Renal pelvis (tissue), 4 donors: ENCODE data around the gene SLC1A2. TPM values are rescaled to one million over a fixed set of nuclear protein-coding genes. Genes with fewer than 3 reads are reported as not detected.

ENCODE experiments used
- DNase-seq: peaks from one replicate; pipeline ENCODE4 v3.0.0-alpha.2; 2013
- polyA plus RNA-seq, 3 donors: library from polyadenylated mRNA; unstranded; fragments of 120-200 nt; gene quantifications; one replicate each; pipeline ENCODE4 v1.2.1, GENCODE V29; 2013; ENCODE audit not compliant: insufficient read length in 3 of 3

The SLC1A2 gene
- polyA plus RNA-seq, 3 donors, result 0.44 to 0.61 (median 0.52) TPM

GRCh38 chr11:35414311-35414710 lies 5.0 kb downstream of the SLC1A2 start:
- no peak for DNase-seq

- DNase-seq, result no peak
These were observed 5.8 kb downstream of the SLC1A2 start for GRCh38 chr11:35413598-35413997.

DNA sequence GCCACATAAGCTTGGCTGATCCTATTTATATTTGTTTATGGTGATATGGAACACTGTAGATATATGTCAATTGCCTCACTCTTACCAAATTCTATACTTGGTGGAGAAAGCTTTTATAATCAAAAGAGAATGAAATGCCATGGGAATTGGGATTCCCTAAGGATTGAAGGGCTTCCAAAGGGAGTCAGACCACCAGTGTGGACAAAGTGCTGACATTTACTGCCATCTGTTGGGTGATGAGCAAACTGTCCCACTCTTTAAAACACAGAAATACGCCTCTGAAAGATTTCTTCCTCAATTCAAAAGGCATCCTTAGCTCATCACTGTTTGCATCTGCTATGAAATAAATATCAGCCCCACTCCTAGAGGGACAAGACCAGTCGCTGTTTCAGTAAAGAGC lies 7.1 kb downstream of the SLC1A2 start:
- DNase-seq, result no peak

- no peak for DNase-seq
These were observed 12.3 kb downstream of the SLC1A2 start for GRCh38 chr11:35407041-35407440.

GRCh38 chr11:35404388-35404775 lies 15.0 kb downstream of the SLC1A2 start:
- DNase-seq, result no peak

- DNase-seq, result no peak
These were observed 15.5 kb downstream of the SLC1A2 start for GRCh38 chr11:35403765-35404387.

- no peak for DNase-seq
These were observed 16.4 kb downstream of the SLC1A2 start for GRCh38 chr11:35402751-35403660.

DNA sequence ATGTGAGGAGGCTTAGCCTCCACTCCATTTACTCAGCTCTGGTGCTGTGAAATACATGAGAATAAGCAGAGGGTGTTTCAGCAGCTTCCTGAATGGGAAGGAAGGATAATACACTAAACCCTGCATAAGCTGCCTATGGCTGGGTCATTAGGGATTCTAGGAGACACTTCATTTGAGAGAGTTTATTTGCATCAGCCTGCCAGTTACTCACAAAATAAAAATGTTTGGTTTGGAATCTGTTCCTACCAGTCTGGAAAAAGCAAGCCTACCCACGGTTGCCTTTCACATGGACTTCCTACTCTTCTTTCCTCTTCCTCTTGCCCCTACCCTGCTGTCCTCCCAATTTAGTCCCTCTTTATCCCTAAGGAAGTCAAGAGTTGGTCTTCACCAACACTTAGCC lies 20.5 kb downstream of the SLC1A2 start:
- no peak for DNase-seq

- no peak for DNase-seq
These were observed 24.4 kb downstream of the SLC1A2 start for GRCh38 chr11:35394941-35395340.

DNA sequence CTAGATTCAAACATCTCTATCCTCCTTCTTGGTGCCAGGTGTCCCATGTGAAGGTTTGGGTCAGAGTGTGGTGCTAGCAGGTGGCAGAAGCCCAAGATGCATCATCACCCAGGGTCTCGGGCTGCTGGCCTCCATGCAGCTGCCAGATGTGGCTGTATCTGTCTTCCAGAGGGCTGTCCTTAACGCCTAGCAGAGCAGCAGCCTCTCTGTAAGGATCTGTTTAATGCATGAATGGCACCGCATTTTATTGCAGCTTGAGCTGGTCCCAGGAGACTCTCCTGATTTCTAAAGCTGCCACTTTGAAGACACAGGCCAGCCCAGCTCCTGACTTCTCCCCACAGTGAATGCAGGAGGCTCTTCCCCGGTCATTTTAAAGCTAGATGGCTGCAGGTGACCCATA lies 26.3 kb downstream of the SLC1A2 start:
- no peak for DNase-seq

- DNase-seq, result peak; percentile 64
These were observed 27.3 kb downstream of the SLC1A2 start for GRCh38 chr11:35391922-35392688.

DNA sequence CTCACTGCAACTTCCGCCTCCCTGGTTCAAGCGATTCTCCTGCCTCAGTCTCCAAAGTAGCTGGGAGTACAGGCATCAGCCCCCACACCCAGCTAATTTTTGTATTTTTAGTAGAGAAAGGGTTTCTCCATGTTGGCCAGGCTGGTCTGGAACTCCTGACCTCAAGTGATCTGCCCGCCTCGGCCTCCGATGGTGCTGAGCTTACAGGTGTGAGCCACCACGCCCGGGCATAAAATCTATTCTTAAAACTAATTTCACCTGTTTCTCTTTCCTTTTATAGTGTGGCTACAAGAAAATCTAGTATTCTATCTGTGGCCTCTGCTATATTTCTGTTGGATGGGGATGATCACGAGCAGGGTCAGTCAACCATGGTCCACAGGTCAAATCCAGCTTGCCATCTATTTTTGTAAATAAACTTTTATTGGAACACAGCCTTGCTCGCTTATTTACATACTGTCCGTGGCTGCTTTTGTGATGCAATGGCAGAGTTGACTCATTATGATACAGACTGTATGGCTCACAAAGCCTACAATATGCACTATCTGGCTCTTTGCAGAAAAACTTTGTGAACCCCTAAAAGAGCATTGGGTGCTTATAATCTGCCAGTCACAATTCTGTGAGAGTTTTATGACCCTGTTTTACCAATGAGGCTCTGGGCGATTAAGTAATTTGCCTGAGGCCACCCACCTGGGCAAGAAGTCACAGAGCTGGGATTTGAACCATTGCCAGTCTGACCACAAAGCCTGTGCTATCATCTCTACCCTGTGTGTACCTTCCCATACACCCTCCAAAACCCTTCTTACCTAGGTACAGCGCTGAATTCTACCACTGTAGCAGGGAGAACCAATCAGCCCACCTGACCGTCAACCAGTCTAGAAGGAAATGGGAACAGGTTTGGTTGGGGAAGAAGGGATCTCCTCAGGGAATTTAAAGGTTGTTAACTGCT lies 28.3 kb downstream of the SLC1A2 start:
- no peak for DNase-seq

DNA sequence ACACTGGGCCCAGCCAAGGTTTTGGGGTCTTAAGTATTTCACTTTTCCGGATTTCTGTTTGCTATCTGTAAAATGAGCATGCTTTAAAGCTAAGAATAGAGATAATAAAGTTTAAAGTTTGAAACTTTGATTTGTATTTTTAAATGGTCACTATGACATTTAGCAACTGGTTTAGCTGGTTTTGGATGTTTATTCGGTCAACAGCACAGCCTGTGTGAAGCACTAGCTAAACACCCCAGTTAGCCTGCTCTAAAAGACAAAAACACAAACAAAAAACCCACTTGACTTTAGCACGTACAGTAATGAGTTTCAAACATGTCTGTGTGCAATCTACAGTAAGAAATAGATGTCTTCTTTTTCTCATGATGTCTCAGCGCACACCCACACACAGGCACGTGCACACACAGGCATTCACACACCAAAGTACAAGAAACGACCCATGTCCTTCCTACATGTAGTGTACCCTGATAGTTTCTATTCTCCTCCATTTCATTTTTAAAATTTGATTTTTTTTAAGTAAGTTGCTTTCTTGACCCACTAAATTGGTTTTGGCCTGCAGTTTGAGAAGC lies 29.4 kb downstream of the SLC1A2 start:
- DNase-seq, result no peak

GRCh38 chr11:35389112-35389511 lies 30.2 kb downstream of the SLC1A2 start:
- DNase-seq, result no peak

DNA sequence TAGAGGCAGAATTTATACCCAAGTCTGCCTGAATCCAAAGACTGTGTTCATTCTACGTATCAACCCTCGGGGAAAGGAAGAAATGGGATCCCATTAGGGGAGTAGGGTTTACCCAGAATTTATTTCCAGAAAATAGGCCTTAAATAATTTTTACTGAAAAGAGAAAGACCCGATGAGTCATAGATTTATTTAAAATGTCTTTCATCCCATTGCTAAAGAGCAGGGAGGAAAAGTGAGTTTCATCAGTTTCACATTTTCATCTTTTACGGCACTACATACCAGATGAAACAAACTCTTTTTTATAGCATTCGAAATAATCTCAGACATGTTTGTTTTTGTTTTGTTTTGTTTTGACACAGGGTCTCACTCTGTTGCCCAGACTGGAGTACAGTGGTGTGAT lies 31.3 kb downstream of the SLC1A2 start:
- DNase-seq, result no peak

DNA sequence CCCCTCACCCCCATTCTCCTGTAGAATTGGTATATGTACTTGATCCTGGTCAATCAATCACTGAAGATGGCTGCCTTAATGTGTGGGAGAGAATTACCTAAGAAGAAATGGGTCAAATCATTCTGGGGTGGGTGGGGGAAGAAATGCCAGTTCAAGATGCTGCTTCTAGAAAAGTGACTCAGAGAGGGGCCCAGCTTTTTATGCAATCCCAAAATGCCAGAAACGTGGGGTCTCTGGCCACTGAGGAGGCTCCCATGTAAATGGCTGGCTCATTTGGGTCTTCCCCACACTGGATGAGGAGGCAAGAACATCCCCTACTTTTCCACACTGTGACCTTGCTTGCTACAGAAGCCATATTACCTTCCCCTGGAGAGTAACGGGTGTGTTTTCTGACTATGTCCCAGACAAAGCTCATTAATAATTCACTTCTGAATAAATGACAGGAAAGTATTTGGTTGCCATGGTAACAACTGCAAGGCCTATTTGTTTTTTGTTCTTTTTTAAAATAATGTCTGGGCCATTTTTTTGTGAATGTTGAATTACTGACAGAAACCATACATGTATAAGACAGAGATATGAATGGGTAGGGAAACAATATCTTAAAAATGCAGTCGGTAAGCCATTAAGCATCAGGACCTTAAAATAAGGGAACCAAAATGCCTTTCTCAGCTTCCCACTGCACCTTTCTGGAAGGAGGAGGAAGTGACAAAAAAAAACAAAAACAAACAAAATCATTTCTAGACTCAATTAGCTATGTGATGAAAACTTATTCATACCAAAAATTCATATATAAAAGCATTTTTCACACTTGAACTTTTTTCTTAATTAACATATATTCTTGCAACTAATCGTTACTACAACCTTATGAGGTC lies 32.0 kb downstream of the SLC1A2 start:
- DNase-seq, result no peak

DNA sequence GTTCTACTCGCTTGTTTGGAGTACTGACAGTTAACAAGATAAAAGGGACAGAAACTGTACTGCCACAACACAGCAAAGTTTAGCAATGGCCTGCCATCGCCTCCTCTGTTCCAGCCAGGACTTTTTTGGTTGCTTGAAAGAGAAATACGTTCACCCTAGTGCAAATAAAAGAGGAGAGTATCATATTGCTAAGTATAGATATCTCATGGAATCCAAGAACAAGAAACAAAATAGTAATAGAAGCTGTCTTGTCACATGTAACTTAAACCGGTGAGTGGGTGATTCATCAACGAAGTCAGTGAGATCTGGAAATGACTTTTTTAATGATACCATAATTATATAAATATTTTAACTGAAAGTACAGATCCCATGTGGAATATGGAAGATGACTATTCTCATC lies 35.4 kb downstream of the SLC1A2 start:
- DNase-seq, result no peak

DNA sequence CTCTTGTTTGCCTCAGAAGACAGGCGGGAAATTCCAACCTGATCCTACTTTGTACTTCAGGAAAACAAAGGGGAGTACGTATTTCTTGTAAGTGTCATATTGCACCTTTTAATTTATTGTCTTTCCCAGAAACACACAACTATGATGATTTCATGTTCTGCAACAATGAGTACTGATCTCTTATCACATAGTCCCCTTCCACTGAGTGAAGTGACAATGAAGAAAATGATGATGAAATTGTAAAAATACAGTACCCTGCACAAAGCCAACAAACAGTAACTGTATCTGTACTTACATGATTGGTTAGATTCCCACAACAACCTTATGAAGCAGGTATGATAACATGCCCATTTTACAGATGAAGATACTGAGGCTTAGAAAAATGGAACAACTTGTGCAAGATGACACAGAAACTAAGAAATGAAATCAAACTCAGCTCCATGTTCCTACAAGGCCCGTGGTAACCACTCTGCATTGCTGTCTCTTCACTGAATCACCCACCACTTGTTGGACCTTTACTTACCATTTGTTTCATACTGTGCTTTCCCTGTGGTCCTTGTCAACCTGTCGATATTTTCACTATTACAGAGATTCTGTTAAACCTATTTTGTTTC lies 37.5 kb downstream of the SLC1A2 start:
- no peak for DNase-seq

- DNase-seq, result no peak
These were observed 38.8 kb downstream of the SLC1A2 start for GRCh38 chr11:35380603-35381002.

DNA sequence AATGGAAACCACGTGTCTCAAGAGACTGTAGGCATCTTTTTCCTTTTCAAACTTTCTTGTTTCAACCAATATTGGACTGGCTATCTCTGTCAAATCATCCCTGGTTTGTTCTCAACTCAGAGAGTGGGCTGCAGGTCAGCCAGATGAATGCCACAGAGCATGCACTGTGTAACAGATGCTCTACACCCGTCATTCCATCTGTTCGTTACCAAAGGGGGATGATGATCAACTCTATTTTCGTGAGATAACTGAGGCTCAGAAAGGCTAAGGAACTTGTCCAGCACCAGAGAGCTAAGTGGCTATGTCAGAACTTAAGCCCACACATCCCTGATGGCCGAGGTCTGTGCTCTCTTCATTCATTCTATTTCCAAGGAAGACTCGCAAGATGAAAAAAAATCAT lies 42.1 kb downstream of the SLC1A2 start:
- no peak for DNase-seq
